NCI-H69 (cell line): ENCODE measurements around the gene SDK1.

Source experiments
- DNase-seq: peaks from one replicate; lab custom pipeline; 2025; lab: John Stamatoyannopoulos, UW

SDK1 gene

DNA sequence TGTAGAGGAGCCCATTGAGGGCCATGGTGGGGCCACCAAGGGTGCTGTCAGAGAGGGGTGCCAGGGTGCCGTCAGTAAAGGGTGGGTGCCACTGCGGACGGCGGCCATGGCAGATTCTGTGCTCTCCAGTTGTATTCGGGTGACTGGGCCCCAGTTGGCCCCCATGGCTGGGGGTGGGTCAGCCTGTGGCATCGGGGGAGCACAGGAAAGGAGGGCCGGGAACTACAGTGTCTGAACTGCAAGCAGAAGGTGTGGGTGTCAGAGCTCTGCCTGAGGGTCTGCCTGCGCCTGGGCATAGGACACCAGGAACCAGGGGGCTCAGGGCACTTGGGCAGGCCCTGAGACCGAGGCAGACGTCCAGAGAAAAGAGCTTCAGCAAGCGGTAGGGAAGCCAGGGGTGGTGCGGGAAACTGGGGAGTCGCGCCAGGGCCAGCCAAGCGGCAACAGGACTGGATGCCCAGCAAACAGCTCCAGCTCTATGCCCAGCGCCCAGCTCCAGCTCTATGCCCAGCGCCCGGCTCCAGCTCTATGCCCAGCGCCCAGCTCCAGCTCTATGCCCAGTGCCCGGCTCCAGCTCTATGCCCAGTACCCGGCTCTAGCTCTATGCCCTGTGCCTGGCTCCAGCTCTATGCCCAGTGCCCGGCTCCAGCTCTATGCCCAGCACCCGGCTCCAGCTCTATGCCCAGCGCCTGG, 878.8 kb downstream of the SDK1 start:
- DNase-seq = no peak

DNA sequence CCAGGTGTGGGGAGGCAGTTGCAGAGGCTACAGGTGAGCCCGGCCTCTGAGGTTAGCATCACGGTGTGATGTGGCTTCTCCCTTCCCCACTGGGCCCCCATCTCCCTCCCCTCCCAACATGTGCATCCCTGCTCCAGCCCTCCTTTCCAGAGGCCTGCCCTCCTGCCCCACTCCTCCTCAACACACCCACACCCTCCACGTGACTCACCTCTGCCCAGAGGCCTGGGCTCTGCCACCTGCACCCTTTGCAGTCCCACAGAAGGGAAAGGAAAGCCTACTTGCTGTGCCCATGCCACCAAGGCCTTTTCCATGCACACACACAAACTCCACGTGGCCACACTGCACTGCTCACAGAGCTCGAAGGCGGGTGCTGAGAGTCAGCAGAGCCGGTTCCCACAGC, 880.4 kb downstream of the SDK1 start:
- DNase-seq = no peak

GRCh38 chr7:4182605-4183300, 881.7 kb downstream of the SDK1 start:
- no peak for DNase-seq

DNA sequence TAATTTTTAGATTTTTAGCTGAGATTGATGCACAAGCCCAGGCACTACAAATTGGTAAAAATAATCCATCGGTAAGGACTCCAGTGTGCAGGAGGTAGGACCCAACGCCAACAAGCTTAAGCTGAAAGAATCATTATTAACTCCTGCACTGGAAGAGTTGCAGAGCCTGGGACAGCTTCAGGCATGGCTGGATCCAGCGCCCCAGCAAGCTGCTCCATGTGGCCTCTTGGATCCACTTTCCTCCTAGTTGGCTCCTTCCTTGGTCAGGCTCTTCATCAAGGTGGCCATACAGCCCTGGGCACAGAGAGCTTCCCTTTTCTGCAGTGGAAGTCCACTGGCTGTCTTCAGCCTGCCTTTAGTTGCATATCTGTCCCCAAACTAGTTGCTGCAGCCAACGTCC, 883.6 kb downstream of the SDK1 start:
- DNase-seq = no peak

DNA sequence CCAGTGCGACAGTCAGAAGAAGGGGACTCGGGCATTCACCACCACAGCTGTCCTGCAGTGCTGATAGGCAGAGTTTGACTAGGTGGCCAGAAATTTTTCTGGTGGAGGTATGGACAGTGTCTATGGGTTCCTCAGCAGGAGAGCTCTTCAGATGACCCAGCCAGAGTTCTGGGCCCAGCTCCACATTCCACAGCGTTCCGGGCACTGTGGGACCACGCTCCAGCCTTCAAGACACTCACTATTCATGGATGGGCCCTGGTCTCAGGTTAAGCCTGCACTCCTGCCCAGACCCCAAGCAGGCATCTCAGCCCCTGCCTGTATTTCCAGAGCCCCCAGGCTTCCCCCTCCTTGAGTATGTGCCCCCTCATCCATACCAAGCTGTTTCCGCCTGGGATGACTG, 884.1 kb downstream of the SDK1 start:
- no peak for DNase-seq

DNA sequence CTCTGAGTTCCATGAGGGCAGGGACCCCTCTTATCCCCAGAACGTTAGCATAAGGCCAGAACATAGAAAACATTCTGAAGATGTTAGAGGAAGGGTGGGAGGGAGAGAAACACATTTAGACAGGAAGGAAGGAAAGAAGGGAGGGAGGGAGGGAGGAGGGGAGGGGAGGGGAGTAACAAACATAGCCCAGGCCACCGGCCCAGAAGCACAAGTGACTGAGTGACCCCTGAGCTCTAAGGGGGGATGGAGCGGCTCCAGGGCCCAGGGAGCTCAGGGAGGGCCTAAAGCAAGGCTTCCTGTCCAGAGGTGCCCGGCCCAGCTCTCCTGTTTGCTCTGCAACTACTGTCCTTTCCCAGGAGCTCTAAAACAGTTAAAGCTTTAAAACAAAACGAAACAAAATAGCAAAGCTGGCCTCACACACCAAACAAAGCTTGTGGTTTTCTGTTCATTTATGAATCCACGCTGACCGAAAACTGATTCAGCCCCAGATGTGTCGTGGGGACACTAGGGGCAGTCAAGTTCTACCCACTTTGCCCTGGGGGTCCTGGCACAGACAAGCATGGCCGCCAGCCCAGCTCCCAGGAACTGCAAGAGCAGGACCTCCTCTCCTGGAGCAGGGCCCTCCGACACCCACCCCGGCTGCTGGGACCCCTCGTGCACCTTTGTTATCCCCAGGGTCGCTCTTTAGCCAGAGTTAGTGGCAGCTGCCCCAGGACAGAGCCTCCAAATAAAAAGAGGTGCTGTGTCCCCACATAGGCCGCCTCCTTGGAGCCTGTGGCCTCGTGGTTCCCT, 884.9 kb downstream of the SDK1 start:
- no peak for DNase-seq

DNA sequence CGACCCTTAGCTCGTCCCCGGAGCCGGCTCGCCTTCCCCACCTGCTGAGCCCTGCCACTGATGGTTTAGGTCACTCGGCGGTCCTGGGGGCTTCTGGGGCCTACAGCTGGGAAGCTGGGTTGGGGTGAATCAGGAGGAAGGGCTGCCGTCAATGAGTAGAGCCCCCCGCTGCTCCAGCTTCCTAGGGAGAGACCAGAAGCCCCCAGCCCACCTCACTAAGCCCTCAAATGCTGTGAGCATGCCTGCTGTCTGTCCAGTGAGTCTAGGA, 885.4 kb downstream of the SDK1 start:
- no peak for DNase-seq

DNA sequence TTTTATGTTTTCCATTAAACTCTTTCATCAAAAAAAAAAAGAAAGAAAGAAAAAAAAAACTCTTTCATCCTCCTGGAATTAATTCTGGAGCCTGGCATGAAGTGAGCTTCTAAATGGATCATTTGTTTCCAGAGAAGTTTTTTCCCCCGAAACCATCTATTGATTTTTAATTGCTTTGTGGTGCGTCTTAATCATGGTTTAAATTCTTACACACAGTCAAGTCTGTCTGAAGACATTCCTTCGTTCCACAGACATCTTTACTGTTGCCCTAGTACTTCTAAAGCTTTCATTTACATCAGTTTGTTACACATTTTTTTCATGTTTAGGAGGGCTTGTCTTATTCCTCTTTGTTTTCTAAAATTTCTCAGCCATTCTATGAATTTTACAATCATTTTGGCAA, 887.6 kb downstream of the SDK1 start:
- DNase-seq = no peak

- peak; percentile 98 for DNase-seq
Measured at GRCh38 chr7:4189131-4189570, 888.1 kb downstream of the SDK1 start.

GRCh38 chr7:4190010-4190981, 889.2 kb downstream of the SDK1 start:
- DNase-seq = peak; percentile 97

GRCh38 chr7:4191046-4191445, 890.0 kb downstream of the SDK1 start:
- DNase-seq = peak; percentile 47

GRCh38 chr7:4191525-4191924, 890.5 kb downstream of the SDK1 start:
- no peak for DNase-seq

- DNase-seq = no peak
Measured at GRCh38 chr7:4195660-4196059, 894.6 kb downstream of the SDK1 start.

DNA sequence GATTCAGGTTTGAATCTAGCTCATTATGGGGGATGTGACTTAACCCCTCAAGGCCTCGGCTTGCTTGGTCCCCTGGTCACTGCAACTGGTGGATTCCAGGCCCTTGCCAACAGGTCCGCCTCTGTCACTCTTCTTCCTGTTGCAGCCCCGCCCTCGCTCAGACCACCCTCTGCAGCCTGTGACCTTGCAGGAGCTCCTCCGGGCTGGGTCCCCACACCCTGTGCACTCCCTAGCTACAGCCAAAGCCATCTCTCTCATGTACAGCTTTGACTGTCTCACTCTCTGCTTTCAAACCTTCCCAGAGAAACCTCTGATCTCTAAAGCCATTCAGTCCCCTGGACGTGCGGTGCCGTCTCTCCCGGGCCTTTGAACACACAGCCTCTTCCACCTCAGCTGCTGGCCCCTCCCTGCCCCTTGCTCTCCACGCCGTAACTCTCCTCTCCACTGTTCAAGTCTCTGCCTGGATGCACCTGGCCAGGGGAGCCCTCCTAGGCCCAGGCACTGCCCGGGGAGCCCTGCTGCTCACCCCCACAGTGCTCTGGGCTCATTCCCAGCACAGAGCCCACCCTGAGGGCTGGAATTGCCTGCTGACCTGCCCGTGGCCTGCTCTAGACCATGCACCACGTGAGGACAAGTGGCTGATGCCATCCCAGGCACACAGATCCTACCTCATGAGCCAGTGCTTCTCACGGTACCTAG, 895.2 kb downstream of the SDK1 start:
- no peak for DNase-seq

GRCh38 chr7:4198301-4198700, 897.2 kb downstream of the SDK1 start:
- DNase-seq = peak; percentile 57

- peak; percentile 47 for DNase-seq
Measured at GRCh38 chr7:4200546-4201094, 899.6 kb downstream of the SDK1 start.

DNA sequence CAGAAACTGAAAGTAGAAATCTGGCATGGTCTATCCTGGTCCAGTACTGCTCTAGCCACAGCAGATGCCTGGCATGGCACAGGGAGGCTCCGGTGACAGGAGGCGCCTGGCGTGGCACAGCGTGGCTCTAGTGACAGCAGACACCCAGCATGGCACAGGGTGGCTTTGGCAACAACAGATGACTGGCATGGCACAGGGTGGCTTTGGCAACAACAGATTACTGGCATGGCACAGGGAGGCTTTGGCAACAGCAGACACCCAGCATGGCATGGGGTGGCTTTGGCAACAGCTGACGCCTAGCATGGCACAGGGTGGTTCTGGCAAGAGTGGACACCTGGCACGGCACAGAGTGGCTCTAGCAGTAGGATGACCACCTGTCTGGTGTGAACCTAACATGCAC, 900.5 kb downstream of the SDK1 start:
- DNase-seq = no peak

- DNase-seq = no peak
Measured at GRCh38 chr7:4202154-4202736, 901.2 kb downstream of the SDK1 start.

- no peak for DNase-seq
Measured at GRCh38 chr7:4202954-4203353, 901.9 kb downstream of the SDK1 start.

DNA sequence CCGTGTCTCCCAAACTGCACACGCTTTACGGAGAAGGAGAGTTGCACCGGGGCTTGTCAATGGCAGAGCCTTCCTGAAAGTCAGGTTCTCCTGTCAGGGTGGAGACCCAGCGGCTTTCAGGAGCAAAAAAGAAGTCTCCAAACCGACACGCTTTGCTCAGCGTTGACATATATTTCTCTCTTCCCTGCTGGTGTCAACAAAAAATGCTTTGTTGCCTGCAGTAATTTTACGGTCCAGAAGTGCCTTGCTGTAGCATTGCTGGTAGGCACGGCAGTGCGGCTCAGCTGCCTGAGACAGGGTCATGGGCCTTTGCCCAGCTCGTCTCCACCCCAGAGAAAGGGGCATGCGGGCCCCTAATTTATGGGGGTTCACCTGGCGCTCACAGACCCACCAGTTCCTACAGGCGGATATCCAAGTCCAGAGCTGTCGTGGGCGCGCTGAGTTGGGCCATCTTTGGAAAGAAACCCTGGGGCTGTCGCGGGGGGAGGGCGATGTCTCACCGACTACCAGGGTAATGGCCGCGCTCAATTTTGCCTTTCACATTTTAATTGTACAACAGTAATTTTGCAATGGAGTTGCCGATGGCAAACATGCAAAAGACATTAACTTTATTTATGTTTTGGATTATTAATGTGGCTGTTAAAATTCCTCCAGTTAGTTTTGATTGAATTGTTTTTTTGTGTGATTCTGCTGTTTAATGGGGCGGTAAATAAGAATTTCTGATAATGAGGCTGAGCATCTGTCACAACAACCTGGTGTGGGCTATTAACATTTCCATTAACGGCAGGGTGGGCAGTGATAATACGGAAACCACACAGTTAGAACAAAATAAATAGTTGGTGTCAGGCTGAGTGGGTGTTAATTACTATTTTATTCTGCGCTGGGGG, 902.8 kb downstream of the SDK1 start:
- DNase-seq = peak; percentile 75
